GM20431 (cell line): Measurements from ENCODE around the gene KCNG3.

Experiments
- in situ Hi-C: fragments of 300-500 bp; cut with MseI, MboI; formaldehyde crosslinking; loops from one replicate; pipeline ENCODE4 v1.15.0; 2020; ENCODE audit warnings: low sequenced_read_pairs; ENCODE audit not compliant: unreplicated experiment

Gene KCNG3

DNA sequence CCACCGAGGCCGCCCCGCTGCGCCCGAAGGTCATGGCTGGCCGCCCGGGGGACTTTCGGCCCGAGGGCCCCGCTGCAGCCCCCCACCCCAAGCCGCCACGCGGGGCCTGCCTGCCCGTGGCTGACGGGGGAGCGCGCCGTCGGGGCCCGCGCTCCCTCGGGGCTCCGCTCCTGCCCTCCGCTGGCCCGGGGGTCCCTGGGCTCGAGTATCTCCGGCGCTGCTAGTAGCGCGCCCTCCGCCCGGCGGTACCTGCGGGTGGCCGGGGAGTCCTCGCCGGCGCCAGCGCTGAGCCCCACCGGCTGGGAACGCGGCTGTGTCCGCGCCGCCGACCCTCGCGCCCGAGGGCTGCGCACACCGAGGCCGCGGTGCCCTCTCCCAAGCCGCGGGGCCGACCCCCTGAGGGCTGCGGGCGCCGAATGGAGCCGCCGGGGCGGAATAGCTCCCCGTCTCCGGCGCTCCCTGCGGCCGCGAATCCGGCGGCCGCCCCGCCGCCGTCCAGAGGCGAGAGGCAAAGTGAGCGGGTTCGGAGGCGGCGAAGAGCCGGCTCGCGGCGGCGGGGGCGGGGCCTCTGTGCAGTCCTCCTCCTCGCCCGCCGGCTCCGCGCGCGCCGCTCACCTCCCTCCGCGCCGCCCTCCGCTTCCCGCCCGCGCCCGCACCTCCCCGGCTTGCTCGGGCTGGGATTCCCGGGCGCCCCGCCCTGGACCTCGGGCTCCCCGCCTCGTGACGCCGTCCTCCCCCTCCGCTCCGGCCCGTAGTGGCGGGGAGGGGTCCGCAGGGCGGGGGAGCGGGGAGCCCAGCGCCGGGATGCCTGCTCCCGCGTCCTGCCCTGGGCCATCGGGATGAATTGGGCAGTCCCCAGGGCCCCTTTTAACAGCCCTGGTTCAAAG is at the start of gene KCNG3:
TSS of gene KCNG3 (minus strand) at position 515 of the 887 bp plus-strand sequence. CDS start at position 34, 481 bp downstream.
- in situ Hi-C loops: no loop called here

DNA sequence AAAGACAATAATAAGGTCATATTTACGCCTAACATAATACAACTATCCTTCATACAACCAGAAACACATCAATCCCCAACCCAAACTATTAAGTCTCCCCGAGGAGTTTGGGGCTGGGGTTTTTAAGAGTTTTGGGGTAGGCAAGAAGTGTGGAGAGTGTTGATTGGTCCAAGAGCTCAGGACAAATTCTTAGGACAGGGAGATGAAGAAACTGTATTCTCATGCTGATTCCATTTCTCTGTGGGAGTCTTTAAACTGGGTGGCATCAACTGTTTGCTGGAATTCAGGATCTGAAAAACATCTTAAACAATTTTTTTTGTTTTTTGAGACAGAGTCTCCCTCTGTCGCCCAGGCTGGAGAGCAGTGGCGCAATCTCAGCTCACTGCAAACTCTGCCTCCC is 49.1 kb upstream of the KCNG3 start:
- in situ Hi-C loops: no loop called here

DNA sequence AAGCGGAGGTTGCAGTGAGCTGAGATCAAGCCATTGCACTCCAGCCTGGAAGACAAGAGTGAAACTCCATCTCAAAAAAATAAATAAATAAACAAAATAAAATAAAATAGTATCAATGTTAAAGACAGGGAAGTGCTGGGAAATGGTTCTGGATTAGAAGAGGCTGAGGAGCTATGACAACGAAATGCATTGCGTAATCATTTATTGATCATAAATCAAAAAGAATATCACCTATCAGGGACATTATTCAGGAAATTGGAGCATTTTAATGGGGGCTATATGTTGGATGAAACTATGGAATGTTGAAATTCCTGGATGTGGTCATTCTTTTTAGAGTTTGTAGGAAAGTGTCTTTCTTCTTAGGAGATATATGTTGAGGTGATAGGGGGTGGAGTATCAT is 43.7 kb upstream of the KCNG3 start:
- in situ Hi-C loops: no loop called here

GRCh38 chr2:42532397-42532796 is 38.6 kb upstream of the KCNG3 start:
- in situ Hi-C loops: no loop called here

- in situ Hi-C loops: loop anchor here (25.0 kb wide), 1 partner anchor 139 kb away; no protein-coding TSS in a partner anchor
Measured at GRCh38 chr2:42523341-42523740, 29.6 kb upstream of the KCNG3 start.

DNA sequence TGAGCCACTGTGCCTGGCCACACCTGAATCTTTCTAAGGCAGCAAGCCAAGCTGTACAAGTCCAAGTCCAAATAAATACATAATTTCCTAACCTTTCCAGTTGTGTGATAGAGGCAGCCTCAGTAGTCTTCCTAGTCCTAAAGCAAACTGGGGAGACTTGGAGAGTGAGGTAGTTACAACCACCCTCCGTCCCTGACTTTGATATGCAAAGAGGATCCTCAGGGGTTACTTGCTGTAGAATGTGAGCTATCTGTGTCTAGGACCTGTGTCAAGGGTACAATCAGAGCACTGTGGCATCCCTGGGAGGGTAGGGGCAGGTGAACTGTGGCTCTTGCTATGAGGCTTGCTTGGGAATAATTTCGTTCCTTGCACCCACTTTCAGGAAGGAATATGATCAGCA is 28.3 kb upstream of the KCNG3 start:
- in situ Hi-C loops: loop anchor here (25.0 kb wide), 1 partner anchor 140 kb away; no protein-coding TSS in a partner anchor

DNA sequence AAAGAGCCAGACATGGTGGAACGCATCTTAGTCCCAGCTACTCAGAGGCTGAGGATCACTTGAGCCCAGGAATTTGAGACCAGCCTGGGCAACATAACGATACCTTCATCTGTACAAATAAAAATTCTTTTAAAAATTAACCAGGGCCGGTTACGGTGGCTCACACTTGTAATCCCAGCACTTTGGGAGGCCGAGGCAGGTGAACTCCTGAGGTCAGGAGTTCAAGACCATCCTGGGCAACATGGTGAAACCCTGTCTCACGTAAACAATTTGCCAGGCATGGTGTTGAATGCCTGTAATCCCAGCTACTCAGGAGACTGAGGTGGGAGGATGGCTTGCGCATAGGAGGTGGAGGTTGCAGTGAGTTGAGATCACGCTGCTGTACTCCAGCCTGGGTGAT is 25.8 kb upstream of the KCNG3 start:
- in situ Hi-C loops: loop anchor here (25.0 kb wide), 1 partner anchor 143 kb away; no protein-coding TSS in a partner anchor

DNA sequence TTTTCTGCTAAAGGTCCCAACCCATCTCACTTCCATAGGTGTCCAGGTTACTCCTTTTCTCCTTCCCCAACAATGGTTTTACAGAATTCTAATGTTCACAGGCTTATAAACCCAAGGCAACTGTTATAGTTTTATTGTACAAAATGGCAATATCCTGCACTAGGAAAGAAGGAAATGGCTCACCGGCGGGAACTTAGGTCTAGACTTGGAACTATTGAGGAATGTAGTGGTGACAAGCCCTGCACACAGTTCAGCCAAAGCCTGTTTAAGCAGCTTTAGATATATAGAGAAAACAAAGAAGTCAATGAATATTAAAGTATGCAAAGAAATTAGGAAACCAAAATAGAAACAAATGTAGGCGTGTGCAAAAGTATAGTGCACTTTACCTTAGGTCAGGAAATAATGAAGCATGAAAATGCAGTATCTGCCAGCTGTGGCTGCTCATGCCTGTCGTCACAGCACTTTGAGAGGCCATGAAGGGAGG is 22.7 kb upstream of the KCNG3 start:
- in situ Hi-C loops: loop anchor here (25.0 kb wide), 1 partner anchor 146 kb away; no protein-coding TSS in a partner anchor

GRCh38 chr2:42513252-42513918 is 19.6 kb upstream of the KCNG3 start:
- in situ Hi-C loops: loop anchor here (25.0 kb wide), 1 partner anchor 149 kb away; no protein-coding TSS in a partner anchor

DNA sequence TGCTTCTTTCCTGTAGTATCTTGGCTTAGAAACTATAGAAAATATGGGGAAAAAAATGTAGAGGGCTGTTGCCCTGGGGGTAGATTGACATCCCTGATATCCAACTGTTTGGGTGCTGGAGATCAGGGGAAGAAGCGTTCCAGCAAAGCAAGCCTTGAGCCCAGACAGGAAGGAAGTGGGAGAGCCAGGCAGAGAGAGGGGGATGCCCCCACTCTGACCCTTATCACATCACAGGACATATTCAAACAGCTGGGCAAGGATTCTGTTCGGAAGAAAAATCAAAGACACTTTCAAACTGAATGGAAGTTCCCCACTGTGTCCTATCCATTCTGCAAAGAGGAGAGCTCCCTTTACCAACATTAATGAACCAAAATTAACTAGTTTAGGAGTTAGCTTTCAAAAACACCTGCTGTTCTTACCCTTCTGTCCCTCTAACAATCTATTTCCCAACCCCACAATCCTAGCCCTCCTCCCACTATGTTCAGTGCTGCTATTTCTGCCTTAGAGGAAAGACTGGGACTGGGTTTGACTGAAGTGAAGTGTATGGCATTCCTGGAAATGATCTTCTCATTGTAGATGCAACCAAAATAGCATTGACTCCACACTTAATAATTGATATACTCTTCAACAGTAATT is 16.9 kb upstream of the KCNG3 start:
- in situ Hi-C loops: loop anchor here (25.0 kb wide), 1 partner anchor 152 kb away; no protein-coding TSS in a partner anchor

DNA sequence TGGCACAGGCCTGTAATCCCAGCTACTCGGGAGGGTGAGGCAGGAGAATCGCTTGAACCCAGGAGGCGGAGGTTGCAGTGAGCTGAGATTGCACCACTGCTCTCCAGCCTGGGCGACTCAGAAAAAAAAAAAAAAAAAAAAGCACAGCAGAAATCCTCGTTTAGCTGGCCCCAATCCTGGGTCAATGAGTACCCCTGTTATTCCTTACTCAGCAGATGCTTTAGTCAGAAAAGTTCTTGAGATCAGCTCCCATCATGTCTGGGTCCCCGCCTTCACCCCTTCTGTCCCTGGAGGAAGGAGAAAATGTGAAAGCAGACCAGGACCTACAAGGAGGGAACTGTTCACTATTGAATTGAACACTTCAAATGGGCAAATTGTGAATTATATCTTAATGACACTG is 16.4 kb upstream of the KCNG3 start:
- in situ Hi-C loops: loop anchor here (25.0 kb wide), 1 partner anchor 152 kb away; no protein-coding TSS in a partner anchor

DNA sequence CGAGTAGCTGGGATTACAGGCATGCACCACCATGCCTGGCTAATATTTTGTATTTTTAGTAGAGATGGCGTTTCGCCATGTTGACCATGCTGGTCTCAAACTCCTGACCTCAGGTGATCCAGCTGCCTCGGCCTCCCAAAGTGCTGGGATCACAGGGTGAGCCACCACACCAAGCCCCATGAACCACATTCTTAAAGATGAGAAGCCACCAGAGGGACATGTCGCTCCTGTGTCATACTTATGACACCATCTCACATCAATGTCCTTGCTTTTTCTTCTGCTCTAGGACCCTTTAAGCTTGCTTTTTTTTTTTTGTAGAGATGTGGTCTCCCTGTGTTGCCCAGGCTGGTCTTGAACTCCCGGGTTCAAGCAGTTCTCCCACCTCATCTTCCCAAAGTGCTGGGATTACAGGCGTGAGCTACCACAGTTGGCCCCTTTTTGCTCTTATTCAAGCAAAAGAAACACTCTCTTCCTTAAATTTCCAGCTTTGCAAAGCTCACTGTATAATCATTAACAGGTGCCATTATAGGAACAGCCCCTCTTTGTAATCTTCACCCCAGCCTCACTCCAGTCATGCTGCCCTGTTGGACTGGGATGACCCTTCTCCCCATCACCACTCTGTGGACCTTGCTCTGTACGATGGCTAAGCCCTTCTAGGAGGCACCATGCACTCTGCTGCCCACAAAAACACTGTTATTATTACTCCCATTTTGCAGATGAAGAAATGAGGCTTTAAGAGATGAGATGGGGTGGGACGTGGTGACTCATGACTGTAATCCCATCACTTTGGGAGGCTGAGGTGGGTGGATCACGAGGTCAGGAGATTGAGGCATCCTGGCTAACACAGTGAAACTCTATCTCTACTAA is 10.8 kb upstream of the KCNG3 start:
- in situ Hi-C loops: loop anchor here (25.0 kb wide), 1 partner anchor 158 kb away; no protein-coding TSS in a partner anchor

DNA sequence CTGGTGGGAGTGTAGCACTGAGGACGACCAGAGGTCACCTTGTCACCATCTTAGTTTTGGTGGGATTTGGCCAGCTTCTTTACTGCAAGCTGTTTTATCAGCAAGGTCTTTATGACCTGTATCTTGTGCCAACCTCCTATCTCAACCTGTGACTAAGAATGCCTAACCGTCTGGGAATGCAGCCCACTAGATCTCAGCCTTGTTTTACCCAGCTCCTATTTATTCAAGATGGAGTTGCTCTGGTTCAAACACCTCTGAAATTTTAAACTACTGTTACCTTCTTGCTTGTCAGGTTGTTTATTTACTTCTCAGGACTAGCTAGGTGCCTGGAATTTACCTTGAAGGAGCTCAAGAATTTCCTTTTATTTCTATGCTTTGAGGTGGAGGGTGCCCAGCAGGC is 9.5 kb upstream of the KCNG3 start:
- in situ Hi-C loops: loop anchor here (25.0 kb wide), 1 partner anchor 159 kb away; no protein-coding TSS in a partner anchor

DNA sequence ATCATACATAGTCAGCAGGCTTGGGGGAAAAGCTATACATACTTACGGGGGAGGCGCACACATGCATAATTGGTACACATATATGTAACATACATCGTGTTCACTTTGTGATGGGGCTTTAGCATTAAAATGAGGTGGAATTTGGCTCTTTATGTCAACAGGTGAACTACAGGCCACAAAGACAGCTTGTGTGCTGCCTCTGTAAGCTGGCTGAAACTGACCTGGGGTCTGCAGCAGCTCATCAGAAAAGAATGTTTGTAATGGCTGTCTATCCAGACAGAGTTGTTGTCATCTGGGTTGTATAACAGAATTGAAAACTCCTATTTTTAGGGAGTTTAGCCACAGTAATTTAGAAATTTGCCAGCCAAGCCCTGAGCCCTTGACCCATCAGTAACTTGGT is 4.7 kb upstream of the KCNG3 start:
- in situ Hi-C loops: no loop called here

DNA sequence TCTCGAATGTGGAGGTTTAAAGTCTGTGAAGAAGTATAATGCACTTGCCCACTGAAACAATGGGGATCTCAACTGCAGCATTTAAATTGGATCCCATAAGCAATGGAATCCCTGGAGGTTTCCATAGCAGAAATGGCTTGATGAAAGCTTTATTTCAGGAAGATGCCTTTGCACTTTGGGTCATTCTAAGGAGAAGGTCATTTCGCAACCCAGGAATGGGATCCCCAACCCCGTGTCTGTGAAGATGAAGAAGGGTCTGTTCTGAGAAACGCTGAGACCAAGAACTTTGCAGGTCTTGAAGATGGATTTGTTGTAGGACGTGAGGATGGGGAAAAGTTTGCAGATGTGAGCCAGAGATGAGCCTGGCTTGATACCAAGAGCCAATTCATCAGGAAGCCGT is 1.8 kb upstream of the KCNG3 start:
- in situ Hi-C loops: no loop called here

DNA sequence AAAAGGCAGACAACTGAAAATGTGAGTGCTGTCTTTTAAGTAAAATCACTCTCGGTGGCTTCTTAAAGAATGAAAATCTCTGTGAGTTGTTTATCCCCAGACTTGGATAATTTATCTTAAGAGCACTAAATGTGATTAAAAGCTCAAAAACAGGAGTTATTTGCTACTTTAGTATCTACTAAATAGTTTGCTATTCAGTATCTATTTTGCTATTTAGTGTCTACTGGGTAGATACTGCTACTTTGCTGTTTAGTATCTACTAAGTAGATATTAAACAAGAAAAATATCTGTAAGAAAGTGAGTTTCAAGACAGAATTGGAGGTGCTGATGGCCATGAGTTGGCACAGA is 1.4 kb upstream of the KCNG3 start:
- in situ Hi-C loops: no loop called here

DNA sequence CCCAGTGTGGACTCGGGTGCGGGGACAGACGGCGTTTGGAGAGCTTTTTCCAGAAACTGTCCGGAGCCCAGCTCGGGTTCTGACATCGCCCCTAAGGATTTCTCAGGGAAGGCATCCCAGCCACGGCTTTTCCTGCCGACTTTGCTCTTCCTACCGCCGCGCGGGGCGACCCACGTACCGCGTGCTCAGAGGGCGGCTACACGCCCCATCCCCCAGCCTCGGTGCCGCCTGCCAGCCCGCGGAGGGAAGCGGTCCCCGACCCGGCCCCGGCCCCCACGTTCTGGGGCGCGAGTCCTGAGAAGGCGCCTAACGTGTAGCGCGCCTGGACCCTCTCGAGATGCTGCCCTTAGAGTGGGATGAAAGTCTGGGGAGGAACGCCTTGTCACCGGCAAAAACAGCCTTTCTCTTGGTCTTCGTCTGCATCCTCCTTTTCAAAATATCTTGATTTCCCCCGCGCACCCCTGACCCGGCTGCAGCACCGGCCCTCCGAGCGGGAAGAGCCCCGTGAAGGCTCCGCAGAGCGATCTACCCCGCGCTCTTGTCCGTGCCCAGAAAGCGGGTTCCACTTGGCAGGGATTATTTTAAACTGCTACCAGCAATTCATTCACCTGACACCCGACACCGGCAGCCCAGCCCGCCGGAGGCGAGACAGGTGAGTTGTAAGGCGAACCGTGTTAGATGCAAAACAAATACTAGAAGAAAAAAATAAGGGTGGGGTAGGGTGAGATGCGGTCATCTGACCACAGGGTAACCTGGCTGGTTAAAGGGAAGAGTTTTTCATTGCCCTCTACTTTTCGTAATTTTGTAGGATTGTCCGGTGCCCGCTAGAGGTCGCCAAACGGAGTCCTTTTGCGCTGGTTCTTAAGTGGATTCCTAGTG is 812 bp upstream of the KCNG3 start:
- in situ Hi-C loops: no loop called here

GRCh38 chr2:42492691-42493467 is 903 bp downstream of the KCNG3 start:
- in situ Hi-C loops: no loop called here
